Liver (tissue), 3 donors: ENCODE measurements around the gene FOXK1.
A peak's percentile ranks its signal among the peaks of the same experiment; 100 is the strongest.

Source experiments
- CTCF ChIP-seq: fragments of 150-350 bp; IDR thresholded peaks from 2 replicates; pipeline ENCODE4 v1.5.1; 2017; ENCODE audit warnings: improper control_type of control experiment, low read depth, low read length; ENCODE audit not compliant: missing input control
- EGR1 ChIP-seq, 2 donors: IDR thresholded peaks; 2 replicates each; pipeline ENCODE4 v1.6.1; 2016 to 2018; ENCODE audit warnings: antibody characterized with exemption in 2 of 2, low read depth in 2 of 2
- HNF4A ChIP-seq, 2 donors: conservative IDR thresholded peaks; 2 replicates each; pipeline ENCODE4 v1.6.1; 2016; ENCODE audit warnings: antibody characterized with exemption in 2 of 2, mild to moderate bottlenecking in 2 of 2
- MAX ChIP-seq: IDR thresholded peaks from 2 replicates; pipeline ENCODE4 v1.6.1; 2016; ENCODE audit warnings: antibody characterized with exemption
- NR2F2 ChIP-seq: IDR thresholded peaks from 2 replicates; pipeline ENCODE4 v1.6.1; 2016; ENCODE audit warnings: antibody characterized with exemption
- RAD21 ChIP-seq, 2 donors: IDR thresholded peaks; 2 replicates each; pipeline ENCODE4 v1.6.1; 2016; ENCODE audit warnings: antibody characterized with exemption in 2 of 2, mild to moderate bottlenecking in 2 of 2
- REST ChIP-seq: IDR thresholded peaks from 2 replicates; pipeline ENCODE4 v1.6.1; 2016; ENCODE audit warnings: antibody characterized with exemption, mild to moderate bottlenecking
- TAF1 ChIP-seq: conservative IDR thresholded peaks from 2 replicates; pipeline ENCODE4 v1.6.1; 2016; ENCODE audit warnings: antibody characterized with exemption, mild to moderate bottlenecking
- YY1 ChIP-seq: IDR thresholded peaks from 2 replicates; pipeline ENCODE4 v1.6.1; 2016; ENCODE audit warnings: antibody characterized with exemption, mild to moderate bottlenecking
- ZBTB33 ChIP-seq: IDR thresholded peaks from 2 replicates; pipeline ENCODE4 v1.6.1; 2016; ENCODE audit warnings: antibody characterized with exemption
- donor health status: healthy.
- donor health status: healthy.

GRCh38 chr7:4744391-4745264 lies 62.5 kb downstream of the FOXK1 start:
- peak; percentile 86 for TF ChIP-seq REST
- TF ChIP-seq CTCF = no peak
- peak; percentile 33 to 45 for TF ChIP-seq HNF4A (conservative IDR thresholded peaks at IDR 0.05)
- TF ChIP-seq EGR1 (IDR thresholded peaks at IDR 0.05; ENCODE audit: low read depth in 2 of 2) = peak; percentile 86 to 94
- peak; percentile 72 for TF ChIP-seq TAF1
- TF ChIP-seq NR2F2 = peak; percentile 63
- TF ChIP-seq MAX = peak; percentile 66
- TF ChIP-seq RAD21 (IDR thresholded peaks at IDR 0.05) = peak; percentile 30 to 60
- no peak for TF ChIP-seq YY1
- TF ChIP-seq ZBTB33 = no peak
